K562 (cell line): Measurements from ENCODE around the gene BCAN. TPM values are rescaled to one million over a fixed set of nuclear protein-coding genes. Genes with fewer than 3 reads are reported as not detected.

Experiments used
- ATF1 ChIP-seq, 2 experiments: fragments of 450-650 bp in 1 of 2; IDR thresholded peaks; 2 replicates each; pipeline ENCODE4 v1.6.1; 2016; ENCODE audit warnings: missing compliant biosample characterization in 1 of 2, missing genetic modification characterization in 1 of 2
- BCOR ChIP-seq: fragments of 450-650 bp; IDR thresholded peaks from 2 replicates; pipeline ENCODE4 v1.6.1; 2016
- BRF1 ChIP-seq: IDR thresholded peaks from 3 replicates; pipeline ENCODE4 v1.6.1; 2011; ENCODE audit warnings: borderline replicate concordance, mild to moderate bottlenecking; ENCODE audit not compliant: insufficient read length; ENCODE audit errors: extremely low read depth
- CBFA2T3 ChIP-seq: fragments of 450-650 bp; IDR thresholded peaks from 2 replicates; pipeline ENCODE4 v1.6.1; 2017
- CHCHD3 ChIP-seq: fragments of 250-450 bp; sonication (Bioruptor Pico); IDR thresholded peaks from 2 replicates; pipeline ENCODE4 v2.1.2; 2022; ENCODE audit warnings: mild to moderate bottlenecking
- CHD4 ChIP-seq: fragments of 200-600 bp; sonication (generic); IDR thresholded peaks from 3 replicates; pipeline ENCODE4 v1.6.1; 2012; ENCODE audit warnings: low read depth, mild to moderate bottlenecking, mixed read lengths, low read length, inconsistent platforms; ENCODE audit not compliant: insufficient read depth, insufficient replicate concordance, poor library complexity, severe bottlenecking
- COPS2 ChIP-seq: fragments of 450-650 bp; conservative IDR thresholded peaks from 2 replicates; pipeline ENCODE4 v1.6.1; 2016; ENCODE audit warnings: mild to moderate bottlenecking, moderate library complexity
- EP300 ChIP-seq: IDR thresholded peaks from 2 replicates; pipeline ENCODE4 v1.6.1; 2012; ENCODE audit warnings: low read length, improper control_type of control experiment
- HDAC2 ChIP-seq: fragments of 450-650 bp; IDR thresholded peaks from 2 replicates; pipeline ENCODE4 v1.6.1; 2016; ENCODE audit warnings: mild to moderate bottlenecking
- HIVEP1 ChIP-seq: fragments of 250-450 bp; sonication (Bioruptor Pico); IDR thresholded peaks from 2 replicates; pipeline ENCODE4 v1.4.0; 2020; ENCODE audit warnings: mild to moderate bottlenecking
- HMG20B ChIP-seq: fragments of 250-450 bp; sonication (Bioruptor Pico); IDR thresholded peaks from 2 replicates; pipeline ENCODE4 v1.5.0; 2021; ENCODE audit warnings: mild to moderate bottlenecking
- ILK ChIP-seq: fragments of 450-650 bp; IDR thresholded peaks from 2 replicates; pipeline ENCODE4 v1.6.1; 2016; ENCODE audit warnings: missing genetic modification characterization, low read depth, mild to moderate bottlenecking, missing compliant biosample characterization, moderate library complexity, borderline replicate concordance
- KAT7 ChIP-seq: sonication (generic); formaldehyde crosslinking; IDR thresholded peaks from 2 replicates; pipeline ENCODE4 v1.8.0; 2022; ENCODE audit warnings: missing genetic modification reagents, mild to moderate bottlenecking, borderline replicate concordance
- MECOM ChIP-seq: fragments of 250-450 bp; sonication (Bioruptor Pico); IDR thresholded peaks from 2 replicates; pipeline ENCODE4 v1.8.0; 2022; ENCODE audit warnings: inconsistent platforms
- MED1 ChIP-seq: sonication (generic); formaldehyde crosslinking; IDR thresholded peaks from 2 replicates; pipeline ENCODE4 v1.8.1; 2023; ENCODE audit warnings: missing genetic modification reagents, borderline replicate concordance
- MEF2A ChIP-seq: IDR thresholded peaks from 2 replicates; pipeline ENCODE4 v1.6.1; 2011; ENCODE audit warnings: low read depth, mild to moderate bottlenecking, low read length, moderate library complexity; ENCODE audit not compliant: control insufficient read depth
- SP1 ChIP-seq: sonication (generic); formaldehyde crosslinking; IDR thresholded peaks from 2 replicates; pipeline ENCODE4 v1.8.1; 2022; ENCODE audit warnings: mild to moderate bottlenecking, missing genetic modification reagents
- SUPT5H ChIP-seq: fragments of 450-650 bp; IDR thresholded peaks from 2 replicates; pipeline ENCODE4 v1.6.1; 2016
- polyA plus RNA-seq, 8 experiments: library from polyadenylated mRNA; depleted of rRNA in 4 of 8; stranded (reverse) in 5 of 8; unstranded in 3 of 8; fragments of >200 nt; fragmentation: Nextera tagmentation in 2 of 8; fragmentation: Illumina TruSeq in 1 of 8; extraction: Ambion mirVana in 2 of 8; extraction: Trizol in 1 of 8; gene quantifications; 2 replicates each; pipeline versions ENCODE4 v1.2.1 to v1.2.3, GENCODE V29; 2011 to 2014; ENCODE audit warnings: inconsistent platforms in 1 of 8, missing spikeins in 1 of 8
- total RNA-seq, 7 experiments: library from RNA; depleted of rRNA in 6 of 7; stranded (reverse); fragments of >200 nt in 6 of 7; fragmentation: Illumina TruSeq in 2 of 7; extraction: Trizol in 2 of 7; gene quantifications; 2 replicates each; pipeline versions ENCODE4 v1.2.1 to v1.2.3, GENCODE V29; 2011 to 2021; ENCODE audit warnings: low replicate concordance in 1 of 7
- TF ChIP-seq, protein P1 (sequence below): fragments of 250-450 bp; sonication (Bioruptor Pico); IDR thresholded peaks from 2 replicates; pipeline ENCODE4 v1.5.1; 2021; ENCODE audit warnings: mild to moderate bottlenecking
- TF ChIP-seq, protein P2 (sequence below): sonication (generic); formaldehyde crosslinking; IDR thresholded peaks from 2 replicates; pipeline ENCODE4 v1.8.1; 2022; ENCODE audit warnings: missing genetic modification reagents
- TF ChIP-seq, protein P3 (sequence below): fragments of 450-650 bp; formaldehyde crosslinking; conservative IDR thresholded peaks from 2 replicates; pipeline ENCODE4 v1.4.0; 2022; ENCODE audit warnings: mild to moderate bottlenecking, missing genetic modification characterization
- TF ChIP-seq, protein P4 (sequence below): sonication (generic); formaldehyde crosslinking; IDR thresholded peaks from 2 replicates; pipeline ENCODE4 v1.8.0; 2022; ENCODE audit warnings: mild to moderate bottlenecking, missing genetic modification reagents
- TF ChIP-seq, protein P5 (sequence below): fragments of 450-650 bp; IDR thresholded peaks from 2 replicates; pipeline ENCODE4 v1.6.1; 2014; ENCODE audit warnings: low read depth, mild to moderate bottlenecking, moderate library complexity, borderline replicate concordance

Gene BCAN
- total and polyA plus RNA-seq, 9 of the 15 experiments (the other 6 are each of a cell fraction or from before 2014, with no cell fraction given): 0.04 to 0.33 (median 0.14) TPM; not detected in 5

DNA sequence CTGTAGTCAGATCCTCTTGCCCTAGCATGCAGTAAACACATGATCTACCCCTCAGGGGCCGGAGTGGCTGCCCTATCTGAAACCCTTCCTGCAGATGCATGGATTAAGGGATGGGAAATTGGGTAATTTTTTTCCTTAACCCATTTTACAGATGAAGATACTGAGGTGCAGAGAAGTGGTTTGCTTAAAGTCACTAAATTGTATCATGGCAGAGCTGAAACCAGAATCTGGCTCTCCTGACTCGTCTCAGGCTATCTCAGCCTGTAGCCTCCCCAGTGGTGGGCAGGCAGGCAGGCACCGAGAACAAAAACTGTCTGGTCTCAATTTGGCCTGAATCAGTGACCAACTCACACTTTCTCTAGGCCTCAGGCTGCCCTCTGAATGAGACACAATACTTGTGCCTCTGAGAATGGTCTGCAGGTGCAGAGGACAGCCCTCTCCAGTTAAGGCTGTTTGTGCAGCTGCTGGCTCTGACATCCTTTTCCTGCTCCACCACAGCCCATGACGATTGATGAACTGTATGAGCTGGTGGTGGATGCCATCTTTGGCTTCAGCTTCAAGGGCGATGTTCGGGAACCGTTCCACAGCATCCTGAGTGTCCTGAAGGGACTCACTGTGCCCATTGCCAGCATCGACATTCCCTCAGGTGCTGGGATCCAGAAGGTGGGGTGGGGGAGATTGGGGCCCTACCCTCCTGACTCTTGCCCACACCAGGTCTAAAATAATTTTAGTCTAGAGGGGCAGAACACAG, 48.8 kb upstream of the BCAN start (continued):
- TF ChIP-seq, protein P1, sequence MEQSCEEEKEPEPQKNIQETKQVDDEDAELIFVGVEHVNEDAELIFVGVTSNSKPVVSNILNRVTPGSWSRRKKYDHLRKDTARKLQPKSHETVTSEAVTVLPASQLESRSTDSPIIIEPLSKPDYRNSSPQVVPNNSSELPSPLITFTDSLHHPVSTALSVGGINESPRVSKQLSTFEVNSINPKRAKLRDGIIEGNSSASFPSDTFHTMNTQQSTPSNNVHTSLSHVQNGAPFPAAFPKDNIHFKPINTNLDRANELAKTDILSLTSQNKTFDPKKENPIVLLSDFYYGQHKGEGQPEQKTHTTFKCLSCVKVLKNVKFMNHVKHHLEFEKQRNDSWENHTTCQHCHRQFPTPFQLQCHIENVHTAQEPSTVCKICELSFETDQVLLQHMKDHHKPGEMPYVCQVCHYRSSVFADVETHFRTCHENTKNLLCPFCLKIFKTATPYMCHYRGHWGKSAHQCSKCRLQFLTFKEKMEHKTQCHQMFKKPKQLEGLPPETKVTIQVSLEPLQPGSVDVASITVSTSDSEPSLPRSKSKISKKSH (CRISPR knock-in tag): no peak
- TF ChIP-seq HMG20B (CRISPR knock-in tag) (no peak), MECOM (CRISPR knock-in tag) (no peak), CBFA2T3 (no peak), CHD4 (peak; percentile 86), ILK (no peak), MEF2A (no peak), BRF1 (no peak), BCOR (peak; percentile 94), KAT7 (CRISPR knock-in tag) (no peak), MED1 (CRISPR knock-in tag) (no peak), CHCHD3 (no peak), SUPT5H (peak; percentile 11), COPS2 (no peak), SP1 (CRISPR knock-in tag) (no peak), HDAC2 (0 out of 2 replicates have a peak, but pooled peaks have one; percentile 35), EP300 (no peak), ATF1 (CRISPR knock-in tag; IDR thresholded peaks at IDR 0.05) (no peak), ATF1 (tag; IDR thresholded peaks at IDR 0.05) (no peak), HIVEP1 (CRISPR knock-in tag) (no peak)
- TF ChIP-seq, protein P2, sequence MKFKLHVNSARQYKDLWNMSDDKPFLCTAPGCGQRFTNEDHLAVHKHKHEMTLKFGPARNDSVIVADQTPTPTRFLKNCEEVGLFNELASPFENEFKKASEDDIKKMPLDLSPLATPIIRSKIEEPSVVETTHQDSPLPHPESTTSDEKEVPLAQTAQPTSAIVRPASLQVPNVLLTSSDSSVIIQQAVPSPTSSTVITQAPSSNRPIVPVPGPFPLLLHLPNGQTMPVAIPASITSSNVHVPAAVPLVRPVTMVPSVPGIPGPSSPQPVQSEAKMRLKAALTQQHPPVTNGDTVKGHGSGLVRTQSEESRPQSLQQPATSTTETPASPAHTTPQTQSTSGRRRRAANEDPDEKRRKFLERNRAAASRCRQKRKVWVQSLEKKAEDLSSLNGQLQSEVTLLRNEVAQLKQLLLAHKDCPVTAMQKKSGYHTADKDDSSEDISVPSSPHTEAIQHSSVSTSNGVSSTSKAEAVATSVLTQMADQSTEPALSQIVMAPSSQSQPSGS (CRISPR knock-in tag): no peak
- TF ChIP-seq, protein P3, sequence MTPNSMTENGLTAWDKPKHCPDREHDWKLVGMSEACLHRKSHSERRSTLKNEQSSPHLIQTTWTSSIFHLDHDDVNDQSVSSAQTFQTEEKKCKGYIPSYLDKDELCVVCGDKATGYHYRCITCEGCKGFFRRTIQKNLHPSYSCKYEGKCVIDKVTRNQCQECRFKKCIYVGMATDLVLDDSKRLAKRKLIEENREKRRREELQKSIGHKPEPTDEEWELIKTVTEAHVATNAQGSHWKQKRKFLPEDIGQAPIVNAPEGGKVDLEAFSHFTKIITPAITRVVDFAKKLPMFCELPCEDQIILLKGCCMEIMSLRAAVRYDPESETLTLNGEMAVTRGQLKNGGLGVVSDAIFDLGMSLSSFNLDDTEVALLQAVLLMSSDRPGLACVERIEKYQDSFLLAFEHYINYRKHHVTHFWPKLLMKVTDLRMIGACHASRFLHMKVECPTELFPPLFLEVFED (CRISPR knock-in tag): no peak
- TF ChIP-seq, protein P4, sequence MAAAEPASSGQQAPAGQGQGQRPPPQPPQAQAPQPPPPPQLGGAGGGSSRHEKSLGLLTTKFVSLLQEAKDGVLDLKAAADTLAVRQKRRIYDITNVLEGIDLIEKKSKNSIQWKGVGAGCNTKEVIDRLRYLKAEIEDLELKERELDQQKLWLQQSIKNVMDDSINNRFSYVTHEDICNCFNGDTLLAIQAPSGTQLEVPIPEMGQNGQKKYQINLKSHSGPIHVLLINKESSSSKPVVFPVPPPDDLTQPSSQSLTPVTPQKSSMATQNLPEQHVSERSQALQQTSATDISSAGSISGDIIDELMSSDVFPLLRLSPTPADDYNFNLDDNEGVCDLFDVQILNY (CRISPR knock-in tag): no peak
- TF ChIP-seq, protein P5, sequence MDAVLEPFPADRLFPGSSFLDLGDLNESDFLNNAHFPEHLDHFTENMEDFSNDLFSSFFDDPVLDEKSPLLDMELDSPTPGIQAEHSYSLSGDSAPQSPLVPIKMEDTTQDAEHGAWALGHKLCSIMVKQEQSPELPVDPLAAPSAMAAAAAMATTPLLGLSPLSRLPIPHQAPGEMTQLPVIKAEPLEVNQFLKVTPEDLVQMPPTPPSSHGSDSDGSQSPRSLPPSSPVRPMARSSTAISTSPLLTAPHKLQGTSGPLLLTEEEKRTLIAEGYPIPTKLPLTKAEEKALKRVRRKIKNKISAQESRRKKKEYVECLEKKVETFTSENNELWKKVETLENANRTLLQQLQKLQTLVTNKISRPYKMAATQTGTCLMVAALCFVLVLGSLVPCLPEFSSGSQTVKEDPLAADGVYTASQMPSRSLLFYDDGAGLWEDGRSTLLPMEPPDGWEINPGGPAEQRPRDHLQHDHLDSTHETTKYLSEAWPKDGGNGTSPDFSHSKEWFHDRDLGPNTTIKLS: no peak
